NCI-H1092 (cell line): Measurements from ENCODE around the gene STK32B.
"Not testable (repeated sequence)": the region's sequence is repeated elsewhere in the genome, so short reads cannot be mapped to it uniquely, and the experiment has no call there.

ENCODE experiments used
- DNase-seq: peaks from one replicate; lab custom pipeline; 2025; lab: John Stamatoyannopoulos, UW

STK32B gene

GRCh38 chr4:5030927-5031326 lies 20.4 kb upstream of the STK32B start:
- DNase-seq, result no peak

- DNase-seq, result no peak
Measured at GRCh38 chr4:5032813-5033212, 18.5 kb upstream of the STK32B start.

DNA sequence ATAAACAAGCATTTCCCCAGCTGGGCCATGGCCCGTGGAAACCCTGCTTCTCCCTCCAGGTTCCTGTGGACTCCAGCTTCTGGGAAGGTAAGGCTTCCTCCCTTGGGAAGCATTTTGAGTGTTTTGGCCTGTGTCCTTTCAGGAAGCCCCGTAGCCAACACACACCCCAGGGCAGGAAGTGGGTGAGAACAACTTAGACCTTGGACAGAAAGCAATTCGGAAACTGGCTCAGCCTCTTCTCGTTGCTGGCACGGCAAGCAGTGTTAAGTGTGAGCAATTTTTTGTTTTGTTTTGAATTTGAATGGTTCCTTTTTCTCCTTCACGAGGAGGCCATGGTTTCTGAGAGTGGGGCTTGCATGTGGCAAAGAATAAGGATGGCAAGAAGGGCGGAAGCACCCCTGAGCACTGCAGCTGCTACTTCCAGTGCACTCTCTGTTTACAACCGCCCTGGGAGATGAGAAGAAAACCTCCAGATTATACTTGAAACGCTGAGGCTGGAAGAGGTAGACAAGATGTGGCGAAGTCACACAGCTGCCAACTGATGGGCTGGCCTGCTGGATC lies 17.9 kb upstream of the STK32B start:
- no peak for DNase-seq

DNA sequence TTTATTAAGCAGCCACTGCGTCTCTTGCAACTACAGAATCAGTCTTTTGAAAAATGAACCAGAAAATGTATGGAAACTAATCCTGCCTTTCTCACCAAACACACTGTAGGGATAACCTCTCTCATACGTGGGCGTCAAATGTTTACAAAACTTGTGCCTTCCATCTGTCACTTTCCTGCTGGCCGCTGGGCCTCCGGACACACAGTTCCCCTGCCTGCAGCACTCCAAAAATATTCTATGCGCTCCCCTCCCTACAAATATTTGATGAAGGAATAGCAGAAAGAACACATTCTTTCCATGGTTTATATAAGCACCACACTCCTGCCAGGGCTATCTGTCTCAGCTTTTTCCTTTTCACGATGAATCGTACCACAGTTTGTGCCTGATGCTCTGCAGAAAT lies 17.1 kb upstream of the STK32B start:
- DNase-seq, result no peak

- DNase-seq, result no peak
Measured at GRCh38 chr4:5036239-5036638, 15.0 kb upstream of the STK32B start.

DNA sequence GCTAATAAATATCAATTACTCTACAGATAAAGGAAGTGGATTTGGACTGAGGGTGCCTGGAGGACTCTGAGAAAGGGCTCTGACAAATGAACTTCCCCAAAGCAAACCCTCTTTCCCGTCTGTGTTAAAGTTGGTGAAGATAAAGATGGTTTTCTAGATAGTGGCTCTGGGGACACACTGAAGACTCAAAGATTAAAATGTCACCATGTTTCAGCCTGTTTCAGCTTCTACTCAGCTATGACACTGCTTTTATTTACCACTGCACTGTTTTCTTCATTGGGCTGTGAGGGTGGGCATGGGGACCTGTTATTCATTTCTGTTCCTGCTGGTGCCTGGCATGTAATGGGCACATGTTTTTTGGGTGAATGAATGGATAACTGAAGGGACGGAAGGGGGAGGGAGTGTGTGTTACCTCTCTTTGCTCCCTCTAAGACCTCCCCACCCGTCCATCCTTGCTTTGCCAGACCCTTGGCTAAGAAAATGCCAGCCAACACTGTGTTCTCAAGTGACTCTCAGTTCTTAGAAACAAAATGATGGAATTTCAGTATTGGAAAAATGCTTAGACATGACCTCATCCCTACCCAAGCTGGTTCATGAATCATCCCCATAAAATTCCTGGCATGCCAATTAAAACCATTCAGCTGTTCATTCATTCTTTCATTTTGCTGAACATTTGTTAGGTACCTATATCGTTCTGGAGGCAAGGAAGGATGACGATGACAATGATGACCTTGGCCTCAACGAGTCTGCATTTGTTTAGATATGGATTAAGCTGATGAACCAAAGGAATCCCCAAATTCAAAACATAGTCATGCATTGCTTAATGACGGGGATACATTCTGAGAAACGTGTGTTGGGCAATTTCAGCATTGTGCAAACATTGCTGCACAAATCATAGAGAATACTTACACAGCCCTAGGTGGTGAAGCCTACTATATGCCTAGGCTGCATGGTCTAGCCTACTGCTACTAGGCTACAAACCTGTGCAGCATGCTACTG lies 13.4 kb upstream of the STK32B start:
- no peak for DNase-seq

DNA sequence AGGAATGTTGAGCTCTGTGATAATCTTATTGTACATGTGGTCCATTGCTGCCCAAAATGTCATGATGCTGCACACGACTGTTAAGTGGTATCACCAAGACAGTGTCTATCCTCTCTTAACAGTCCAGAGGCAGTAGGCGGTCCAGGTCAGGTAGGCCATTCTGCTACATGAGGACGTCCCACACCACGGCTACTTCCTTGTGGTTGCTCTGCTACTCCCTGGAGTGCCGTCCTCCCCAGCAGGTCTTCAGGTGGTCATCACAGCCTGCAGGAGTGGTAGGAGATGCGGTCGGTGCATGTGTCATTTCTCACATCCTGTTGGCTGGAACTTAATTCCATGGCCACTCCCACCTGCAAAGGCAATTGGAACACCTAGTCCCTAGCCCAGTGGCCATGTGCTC lies 11.5 kb upstream of the STK32B start:
- no peak for DNase-seq

DNA sequence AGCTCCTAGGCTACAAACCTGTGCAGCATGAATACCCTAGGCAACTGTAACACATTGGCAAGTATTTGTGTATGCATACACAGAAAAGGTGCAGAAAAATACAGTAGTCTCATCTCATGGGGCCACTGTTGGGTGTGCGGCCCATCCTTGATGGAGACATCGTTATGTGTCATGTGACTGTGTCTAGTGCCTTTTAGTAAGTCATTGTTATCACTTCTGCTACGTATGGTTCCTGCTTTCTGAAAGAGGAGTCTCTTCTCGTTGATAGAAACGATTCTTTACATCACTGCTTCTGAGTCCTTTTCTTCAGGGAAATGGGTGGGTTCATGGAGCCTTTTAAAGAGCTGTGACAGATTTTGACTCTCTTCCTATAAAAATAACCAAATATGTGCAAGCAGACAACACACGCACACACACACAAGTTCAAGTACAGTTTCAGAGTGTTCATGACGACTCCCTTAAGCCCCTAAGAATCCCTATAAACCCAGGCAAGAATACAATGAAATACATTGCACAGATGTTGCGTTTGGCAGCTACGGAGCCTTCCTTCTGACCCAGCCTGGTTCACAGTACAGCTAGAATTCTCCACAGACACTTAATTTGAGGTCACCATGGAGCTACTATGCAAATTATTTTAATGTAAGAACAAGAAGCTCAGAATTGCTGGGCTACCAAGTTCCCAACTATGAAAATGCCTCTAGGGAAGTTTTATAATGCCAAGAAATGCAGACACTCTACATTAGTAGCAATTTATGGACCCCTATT lies 10.2 kb upstream of the STK32B start:
- no peak for DNase-seq

- no peak for DNase-seq
Measured at GRCh38 chr4:5041699-5042098, 9.6 kb upstream of the STK32B start.

- no peak for DNase-seq
Measured at GRCh38 chr4:5043579-5043978, 7.7 kb upstream of the STK32B start.

DNA sequence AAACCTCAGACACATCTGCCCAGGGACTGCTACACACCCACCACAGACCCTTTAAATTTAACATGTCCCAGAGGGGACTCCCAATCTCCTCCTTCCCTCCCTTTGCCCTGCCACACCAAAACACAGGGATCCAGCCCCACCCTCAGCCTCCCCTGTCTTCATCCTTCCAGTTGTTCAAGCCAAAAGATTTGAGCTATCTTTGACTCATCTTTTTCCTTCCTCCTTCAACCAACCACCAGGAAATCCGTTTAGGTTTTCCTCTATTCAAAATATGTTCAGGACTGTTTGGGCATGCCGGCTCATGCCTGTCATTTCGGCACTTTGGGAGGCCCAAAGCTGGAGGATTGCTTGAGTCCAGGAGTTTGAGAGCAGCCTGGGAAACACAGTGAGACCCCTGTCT lies 6.9 kb upstream of the STK32B start:
- no peak for DNase-seq

GRCh38 chr4:5045097-5045496 lies 6.2 kb upstream of the STK32B start:
- DNase-seq, result no peak

- no peak for DNase-seq
Measured at GRCh38 chr4:5048721-5049120, 2.6 kb upstream of the STK32B start.

DNA sequence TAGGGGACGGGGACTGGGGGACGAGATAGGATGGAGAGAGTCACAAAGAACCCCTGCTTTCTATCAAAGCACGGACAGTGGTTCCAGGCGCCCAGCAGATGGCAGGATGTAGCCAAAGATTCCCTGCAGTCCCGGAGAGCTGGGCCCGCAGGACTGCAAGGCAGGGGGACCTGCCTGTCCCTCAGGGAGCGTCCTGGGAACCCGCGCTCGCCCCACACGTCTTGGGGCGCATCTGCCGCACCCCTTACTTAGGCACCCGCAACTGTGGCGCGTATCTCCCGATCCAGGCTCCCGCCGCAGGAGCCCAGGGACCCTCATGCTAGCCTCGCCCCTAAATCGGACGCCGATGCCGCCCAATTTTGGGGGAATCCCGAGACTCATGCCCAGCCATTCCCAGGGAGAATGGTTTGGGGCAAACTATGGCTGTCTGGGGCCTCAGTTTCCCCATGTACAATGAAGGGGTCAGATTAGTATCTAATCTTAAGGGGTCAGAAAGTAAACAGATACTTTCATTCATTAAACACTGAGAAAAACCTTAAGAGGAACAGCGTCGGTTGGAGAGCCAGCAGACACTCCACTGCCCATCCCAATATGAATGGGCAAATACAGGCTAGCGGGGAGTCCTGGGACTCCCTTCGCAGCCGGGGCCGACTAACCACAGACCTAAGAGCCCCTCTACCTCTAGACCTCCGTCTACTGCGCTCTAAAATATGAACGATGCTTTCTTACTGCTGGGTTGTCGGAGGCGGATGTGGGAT lies 581 bp upstream of the STK32B start:
- DNase-seq, result peak; percentile 58

DNA sequence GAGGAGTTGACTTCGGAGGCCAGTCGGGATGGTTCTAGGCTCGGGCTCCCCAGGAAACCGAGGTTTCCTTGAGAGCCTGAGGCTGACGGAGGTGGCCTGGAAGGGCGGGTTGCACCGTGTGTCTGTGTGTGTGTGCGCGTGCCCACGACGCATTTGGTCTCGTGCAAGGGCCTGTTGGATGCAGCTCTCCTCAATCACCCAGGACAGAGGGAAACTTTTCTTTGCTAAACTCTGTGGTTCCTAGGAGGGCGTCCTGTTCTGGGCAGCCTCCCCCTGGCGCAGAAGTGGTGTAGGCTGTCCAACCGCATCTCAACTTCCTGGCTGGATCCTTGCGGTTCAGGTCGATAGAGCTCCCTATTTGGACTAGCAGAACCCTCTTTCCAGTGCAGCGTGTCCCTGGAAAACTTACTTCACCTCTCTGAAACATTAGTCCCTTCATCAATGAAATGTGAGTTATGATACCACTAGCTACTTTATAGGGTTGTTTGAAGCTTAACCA lies 973 bp downstream of the STK32B start:
- DNase-seq, result no peak

DNA sequence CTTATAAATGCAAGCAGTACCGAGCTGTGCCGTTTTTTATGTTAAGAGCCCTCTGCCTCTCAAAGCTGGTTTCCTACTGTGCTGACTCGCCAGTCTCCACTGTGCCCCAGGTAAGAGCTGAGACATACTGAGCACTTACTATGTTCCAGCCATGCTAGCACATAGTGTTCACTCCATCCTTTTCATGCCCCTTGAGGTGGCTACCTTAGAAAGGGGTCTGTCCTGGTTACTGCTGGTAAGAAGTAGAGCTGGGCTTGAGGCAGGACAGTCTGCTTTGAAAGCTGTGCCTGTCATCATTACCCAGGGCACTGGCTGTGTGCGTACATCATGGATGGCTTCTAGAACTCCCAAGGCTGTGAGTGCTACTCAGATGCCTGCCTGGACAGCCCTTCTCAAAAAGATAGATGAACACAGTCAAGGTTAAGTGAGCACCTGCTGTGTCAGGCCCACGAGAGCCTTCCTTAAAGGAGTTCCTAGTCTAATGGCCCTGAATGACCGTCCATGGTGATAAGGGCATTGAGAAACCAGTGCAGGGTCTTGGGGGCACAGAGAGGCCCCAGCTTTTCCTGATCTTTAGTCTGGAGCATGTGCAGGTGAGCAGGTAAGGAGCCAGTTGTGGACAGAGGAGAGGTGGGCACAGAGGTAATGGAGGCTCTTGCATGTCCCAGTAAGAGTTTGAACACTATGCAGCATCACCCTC lies 1.6 kb downstream of the STK32B start:
- no peak for DNase-seq

DNA sequence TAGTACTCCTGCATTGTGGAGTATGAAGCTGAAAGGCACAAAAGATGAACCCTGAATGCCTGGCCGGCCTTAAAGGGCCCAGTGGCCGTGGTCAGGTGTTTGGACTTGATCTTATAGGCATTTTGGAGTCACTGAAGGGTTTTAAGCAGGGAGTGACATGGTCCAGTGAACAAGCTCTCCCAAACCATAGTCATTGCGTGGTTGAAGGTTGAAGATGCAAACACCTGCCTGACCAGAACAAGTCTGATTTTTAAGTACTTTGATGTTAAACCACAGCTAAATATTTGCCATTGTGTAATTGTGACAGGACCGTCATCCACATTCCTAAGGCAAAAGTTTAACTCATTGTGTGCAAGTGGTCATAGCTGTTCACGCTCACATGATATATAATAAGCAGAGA lies 3.3 kb downstream of the STK32B start:
- no peak for DNase-seq

DNA sequence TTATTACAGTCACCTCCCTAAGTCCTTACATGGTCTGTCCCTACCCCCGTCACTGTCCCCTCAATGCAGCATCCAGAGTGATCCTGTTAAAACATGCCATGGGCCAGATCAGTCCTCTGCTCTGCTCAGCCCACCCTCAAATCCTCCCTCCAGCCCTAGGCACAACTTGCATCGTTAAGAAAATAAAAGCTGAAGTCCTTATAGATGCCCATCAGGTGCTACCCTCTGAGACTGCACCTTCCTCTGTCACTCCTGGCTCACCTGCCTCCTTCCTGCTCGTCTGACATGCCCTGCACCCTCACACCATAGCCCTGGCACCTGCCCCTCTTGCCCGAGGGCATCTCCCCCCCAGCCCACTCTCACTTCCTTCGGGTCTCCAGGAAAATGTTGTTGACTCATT lies 4.1 kb downstream of the STK32B start:
- no peak for DNase-seq

- no peak for DNase-seq
Measured at GRCh38 chr4:5066101-5066500, 14.8 kb downstream of the STK32B start.

DNA sequence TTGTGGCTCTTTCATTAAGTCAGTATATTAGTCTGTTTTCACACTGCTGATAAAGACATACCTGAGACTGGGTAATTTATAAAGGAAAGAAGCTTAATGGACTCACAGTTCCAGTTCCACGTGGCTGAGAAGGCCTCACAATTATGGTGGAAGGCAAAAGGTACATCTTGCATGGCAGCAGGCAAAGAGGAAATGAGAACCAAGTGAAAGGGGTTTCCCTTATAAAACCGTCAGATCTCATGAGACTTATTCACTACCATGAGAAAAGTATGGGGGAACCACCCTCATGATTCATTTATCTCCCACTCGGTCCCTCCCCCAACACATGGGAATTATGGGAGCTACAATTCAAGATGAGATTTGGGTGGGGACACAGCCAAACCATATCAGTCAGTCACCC lies 15.7 kb downstream of the STK32B start:
- DNase-seq, result not testable (repeated sequence)

GRCh38 chr4:5067908-5068307 lies 16.6 kb downstream of the STK32B start:
- DNase-seq, result no peak
